GM18867 (cell line): ENCODE results near the gene SMS.

ENCODE experiments used
- ATAC-seq: cut with Tn5 transposase; IDR thresholded peaks from one replicate; pipeline ENCODE4 v1.9.1; 2021; ENCODE audit warnings: mild to moderate bottlenecking, moderate library complexity; ENCODE audit not compliant: unreplicated experiment

The SMS gene

GRCh38 chrX:21940356-21940829 is at the start of gene SMS:
Gene SMS, plus strand, starts transcription at chrX:21940709. Its CDS starts 116 bp downstream, at chrX:21940825.
- peak; percentile 77 for ATAC-seq

DNA sequence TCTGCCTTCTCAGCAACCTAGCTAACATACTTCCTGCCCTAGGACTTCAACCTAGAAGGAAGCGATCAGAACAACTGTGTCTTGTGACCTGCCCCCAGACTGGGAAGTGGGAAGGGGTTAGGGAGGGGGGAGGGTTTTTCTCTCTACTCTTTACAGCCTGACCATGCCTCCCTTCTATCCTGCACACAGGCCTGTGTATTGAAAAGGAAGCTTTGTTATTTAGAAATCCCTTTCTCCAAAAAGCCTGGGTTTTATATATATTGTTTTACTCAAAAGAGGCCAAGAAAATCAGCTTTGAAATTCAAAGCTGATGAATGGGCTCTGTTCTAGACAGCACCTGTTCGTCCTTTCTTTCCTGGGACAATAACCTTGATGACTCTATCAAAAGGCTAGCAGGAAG is 35.2 kb upstream of the SMS start:
- no peak for ATAC-seq

DNA sequence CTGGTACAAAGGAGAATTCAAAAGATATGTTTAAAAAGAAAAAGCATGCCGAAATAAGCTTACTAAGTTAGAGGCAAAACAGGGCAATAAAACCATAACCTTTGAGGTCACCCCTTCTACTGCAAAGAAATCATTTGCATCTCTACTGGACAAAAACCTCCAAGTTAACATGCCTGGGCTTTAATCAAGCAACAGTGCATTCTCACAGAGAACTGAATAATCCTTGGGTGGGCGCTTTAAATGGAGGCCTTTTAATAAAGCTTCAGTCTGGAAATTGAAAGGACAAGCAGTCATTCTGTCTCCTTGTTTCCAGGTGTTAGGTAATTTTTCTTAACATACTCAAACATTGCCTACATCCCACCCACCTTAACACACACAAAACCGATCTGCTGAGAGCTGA is 34.6 kb upstream of the SMS start:
- no peak for ATAC-seq

DNA sequence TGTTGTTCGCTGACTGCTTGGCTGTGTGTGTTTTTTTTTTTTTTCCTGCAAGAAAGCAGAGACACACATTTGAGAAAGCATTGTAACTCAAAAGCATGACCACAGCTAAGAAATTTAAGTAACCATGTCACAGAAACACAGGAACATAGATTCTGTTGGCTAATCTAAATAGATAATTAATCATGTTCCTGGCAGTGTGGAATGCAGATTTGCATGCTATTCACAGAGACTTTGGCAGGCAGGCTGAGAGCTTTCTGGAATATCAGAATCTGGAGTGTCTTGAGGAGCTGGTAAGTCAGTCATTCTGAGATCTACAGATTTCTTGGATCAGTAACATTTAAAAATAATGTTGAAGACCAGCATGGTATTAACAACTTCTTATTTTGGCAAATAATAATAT is 33.2 kb upstream of the SMS start:
- no peak for ATAC-seq

DNA sequence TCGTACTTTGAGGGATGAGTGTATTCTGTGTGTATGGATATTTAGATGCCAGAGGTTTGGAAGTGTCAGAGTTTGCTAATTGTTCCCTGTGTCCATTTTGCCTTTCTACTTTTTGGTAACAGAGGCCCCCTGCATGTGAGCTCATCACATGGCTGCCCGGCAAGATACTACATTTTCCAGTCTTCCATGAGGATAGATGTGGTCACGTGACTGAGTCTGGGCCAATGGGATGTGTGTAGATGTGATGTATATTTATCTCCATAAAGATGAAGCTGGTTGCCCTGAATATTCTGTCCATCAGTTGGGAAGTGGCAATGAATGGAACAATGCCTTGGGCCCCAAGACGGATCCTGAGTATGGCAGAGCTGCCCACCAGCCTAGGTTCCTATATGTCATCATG is 29.0 kb upstream of the SMS start:
- ATAC-seq = no peak

- no peak for ATAC-seq
These were observed 28.3 kb upstream of the SMS start for GRCh38 chrX:21912220-21912619.

DNA sequence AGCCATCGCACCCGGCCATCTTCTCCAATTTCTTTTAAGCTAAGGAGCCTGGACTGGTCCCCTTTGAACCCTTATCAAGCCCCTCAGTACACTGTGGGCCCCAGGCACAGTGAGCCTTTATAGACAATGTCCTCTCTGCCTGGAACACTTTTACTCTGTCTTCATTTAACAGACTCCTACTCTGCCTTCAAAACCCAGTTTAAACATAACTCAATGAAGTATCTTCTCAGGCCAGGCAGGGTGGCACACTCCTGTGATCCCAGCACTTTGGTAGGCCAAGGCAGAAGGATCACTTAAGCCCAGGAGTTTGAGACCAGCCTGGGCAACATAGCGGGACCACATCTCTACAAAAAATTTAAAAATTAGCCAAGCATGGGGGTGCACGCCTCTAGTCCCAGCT is 27.5 kb upstream of the SMS start:
- ATAC-seq = no peak

DNA sequence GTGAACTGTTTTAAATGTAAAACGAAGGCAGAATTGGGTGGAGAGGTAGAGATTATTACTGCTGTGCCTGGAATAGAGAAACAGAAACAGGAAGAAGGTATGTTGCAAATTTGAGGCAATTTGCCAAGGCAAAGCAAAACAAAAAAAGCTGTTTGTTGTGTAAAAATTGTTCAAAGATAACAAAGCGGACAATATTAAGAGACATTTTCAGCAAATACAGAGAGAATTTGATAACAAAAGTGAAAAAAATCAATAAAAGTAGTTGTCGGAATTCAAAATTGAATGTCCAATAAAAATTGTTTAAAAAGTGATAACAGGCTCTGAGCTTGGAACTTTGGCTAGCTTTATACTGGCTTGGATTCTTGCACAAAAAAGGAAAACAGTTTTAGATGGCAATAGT is 14.4 kb upstream of the SMS start:
- no peak for ATAC-seq

- peak; percentile 63 for ATAC-seq
These were observed 13.8 kb upstream of the SMS start for GRCh38 chrX:21926527-21927278.

DNA sequence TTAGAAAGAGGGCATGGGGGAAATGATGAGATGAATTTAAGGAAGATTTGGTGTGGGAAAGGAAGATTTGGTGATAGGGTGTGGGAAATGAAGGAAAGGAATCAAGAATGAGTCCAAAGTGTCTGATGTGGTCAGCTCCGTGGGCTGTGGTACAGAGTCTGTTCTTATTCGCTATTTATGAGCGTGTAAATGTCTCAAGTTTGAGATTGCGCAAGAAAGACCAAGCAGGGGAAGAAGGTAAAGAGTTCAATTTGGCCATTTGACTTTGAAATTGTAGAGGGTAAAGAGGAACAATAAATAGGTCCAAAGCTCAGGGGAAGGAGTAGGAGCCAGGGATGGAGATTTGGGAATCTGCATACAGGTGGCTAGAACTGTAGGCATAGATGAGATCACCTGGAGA is 11.3 kb upstream of the SMS start:
- no peak for ATAC-seq

GRCh38 chrX:21930986-21931385 is 9.5 kb upstream of the SMS start:
- ATAC-seq = no peak

GRCh38 chrX:21932292-21933002 is 8.1 kb upstream of the SMS start:
- ATAC-seq = peak; percentile 43

DNA sequence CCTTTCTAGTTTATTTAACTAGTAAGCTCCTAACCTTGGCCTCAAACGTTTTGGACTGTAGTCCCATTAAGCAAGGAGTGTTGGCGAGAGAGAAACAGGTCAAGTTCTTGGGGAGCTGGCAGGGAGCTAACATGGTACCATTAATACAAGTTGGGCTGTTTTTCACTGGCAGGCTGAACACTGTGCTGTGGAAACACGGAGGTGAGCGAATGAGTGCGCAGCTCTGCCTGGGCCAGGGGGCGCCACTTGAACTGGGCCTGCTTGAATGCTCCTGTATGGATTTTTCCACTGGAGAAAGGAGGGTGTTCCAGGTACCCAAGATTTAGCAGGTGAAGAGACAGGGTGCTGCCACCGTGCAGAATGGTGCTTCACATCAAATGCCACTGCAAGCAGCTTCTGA is 7.4 kb upstream of the SMS start:
- no peak for ATAC-seq

DNA sequence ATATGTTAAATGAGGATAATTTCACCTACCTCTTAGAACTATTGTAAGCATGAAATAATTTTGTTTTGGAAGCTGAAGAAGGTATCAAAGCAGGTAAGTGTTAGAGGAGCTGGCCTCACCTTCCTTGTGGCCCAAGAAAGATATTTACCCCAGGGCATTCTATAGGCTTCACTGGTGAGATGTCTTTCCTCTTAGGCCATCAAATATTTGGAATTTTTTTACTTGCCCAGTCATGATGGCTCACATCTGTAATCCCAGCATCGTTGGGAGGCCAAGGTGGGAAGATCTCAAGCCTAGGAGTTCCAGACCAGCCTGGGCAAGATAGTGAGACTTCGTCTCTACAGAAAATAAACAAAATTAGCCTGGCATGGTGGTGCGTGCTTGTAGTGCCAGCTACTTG is 6.1 kb upstream of the SMS start:
- ATAC-seq = no peak

DNA sequence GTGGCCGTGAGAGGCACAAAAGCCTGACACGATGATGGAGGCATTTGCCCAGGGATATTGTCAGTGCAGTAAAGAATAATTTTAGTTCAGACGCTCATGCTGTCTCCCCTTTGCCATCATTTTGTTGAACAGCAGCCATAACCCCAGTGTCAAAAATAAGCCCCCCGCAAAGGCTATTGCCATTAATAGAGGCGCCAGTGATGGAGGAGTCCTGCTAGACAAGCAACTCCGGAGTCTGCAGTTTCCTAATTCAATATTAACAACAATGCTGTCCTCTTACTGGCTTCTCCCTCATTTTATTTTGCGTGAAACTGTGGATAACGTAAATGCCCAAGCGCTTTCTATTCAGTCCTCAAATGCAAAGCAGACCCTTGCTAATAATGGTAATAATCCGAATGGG is 603 bp upstream of the SMS start:
- no peak for ATAC-seq

DNA sequence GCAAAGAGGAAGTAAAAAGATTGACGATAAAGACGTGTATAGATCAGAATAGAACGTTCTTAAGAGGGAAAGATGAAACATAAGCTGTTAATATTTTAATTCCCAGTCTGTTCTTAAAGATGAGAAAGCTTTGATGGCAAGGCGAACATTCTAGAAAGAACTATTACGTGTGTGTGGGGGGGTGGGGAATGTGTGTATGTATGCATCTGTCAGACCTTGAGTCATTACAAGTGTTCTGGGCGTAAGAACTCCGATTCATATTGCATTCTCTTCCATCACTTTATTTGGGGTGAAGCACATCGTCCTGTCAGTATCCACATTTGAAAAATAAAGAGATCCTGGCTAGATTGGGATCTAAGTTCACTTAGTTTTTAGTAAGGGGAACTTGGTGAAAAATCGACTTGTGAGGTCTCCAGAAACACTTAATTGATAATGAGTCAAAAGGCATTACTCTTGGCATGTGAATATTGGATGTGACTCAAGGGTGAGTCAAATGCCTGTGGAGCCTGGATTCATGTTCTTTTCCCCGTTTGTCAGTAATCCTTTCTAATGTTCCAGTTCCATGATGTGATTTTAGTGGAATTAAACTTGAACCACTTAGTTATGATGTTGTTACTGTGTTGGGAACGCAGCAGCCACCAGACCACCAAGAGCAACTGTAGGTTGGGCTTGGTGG is 3.1 kb downstream of the SMS start:
- ATAC-seq = no peak

GRCh38 chrX:21944136-21944615 is 3.7 kb downstream of the SMS start:
- no peak for ATAC-seq

- ATAC-seq = no peak
These were observed 6.6 kb downstream of the SMS start for GRCh38 chrX:21946925-21947641.

GRCh38 chrX:21947671-21948070 is 7.2 kb downstream of the SMS start:
- ATAC-seq = no peak

DNA sequence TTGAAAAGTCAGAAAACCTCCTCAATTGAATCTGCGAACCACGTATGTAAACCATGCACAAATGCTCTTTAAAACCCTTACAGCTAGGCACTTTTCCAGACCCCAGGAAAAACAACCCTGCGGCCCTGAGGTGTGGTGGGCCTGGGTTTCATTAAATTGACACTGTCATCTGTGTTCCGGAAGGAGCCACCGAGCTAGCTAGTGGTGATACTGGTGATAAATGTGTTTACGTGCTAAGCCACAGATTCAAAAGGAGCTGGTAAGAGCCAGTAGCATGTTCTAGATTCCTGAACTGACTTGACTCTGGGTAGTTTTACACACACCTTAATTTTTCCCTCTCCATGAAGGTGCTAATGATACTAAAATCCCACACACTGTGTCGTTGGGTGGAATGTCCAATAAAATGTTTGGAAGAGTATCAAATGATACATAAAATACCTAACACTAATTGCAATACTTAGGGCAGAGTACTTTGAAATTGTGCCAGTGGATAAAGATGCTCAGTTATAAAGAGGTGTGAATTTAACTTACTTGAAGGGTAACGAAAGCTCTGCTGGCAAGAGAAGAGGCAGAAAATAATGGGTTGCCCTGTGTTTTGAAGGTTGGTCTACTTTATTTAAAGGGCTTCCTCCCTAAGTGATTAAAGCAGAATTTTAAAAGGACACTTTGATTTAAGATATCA is 8.5 kb downstream of the SMS start:
- no peak for ATAC-seq

DNA sequence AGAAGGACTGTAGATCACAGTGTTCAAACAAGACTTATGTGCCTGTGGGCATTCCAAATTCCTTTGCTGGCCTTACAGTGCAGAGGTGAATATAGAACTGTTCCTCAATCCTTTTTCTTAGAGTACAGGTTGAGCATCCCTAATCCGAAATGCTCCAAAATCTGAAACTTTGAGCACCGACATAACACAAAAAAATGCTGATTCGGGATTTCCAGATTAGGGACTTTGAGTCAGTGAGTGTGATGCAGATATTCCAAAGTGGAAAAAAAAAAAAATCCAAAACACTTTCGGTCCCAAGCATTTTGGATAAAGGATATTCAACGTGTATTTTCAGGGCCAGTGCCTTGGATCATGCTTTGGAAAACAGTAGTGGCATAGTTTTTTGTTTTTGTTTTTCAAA is 9.2 kb downstream of the SMS start:
- ATAC-seq = no peak
